Heart left ventricle (tissue), 13 donors: Measurements from ENCODE around the gene MEP1B.

ENCODE experiments used
- POLR2A ChIP-seq, 2 donors: fragments of 450-650 bp; IDR thresholded peaks; one replicate each; pipeline ENCODE4 v1.6.1; 2017; ENCODE audit warnings: antibody characterized with exemption in 2 of 2, mild to moderate bottlenecking in 2 of 2, moderate library complexity in 2 of 2
- TF ChIP-seq, protein P1 (sequence below), 12 donors: fragments of 200-600 bp; sonication (generic) in 4 of 12; IDR thresholded peaks; one replicate each; pipeline versions ENCODE4 v1.5.0 to v1.8.0; 2018 to 2022; ENCODE audit warnings: antibody characterized with exemption in 12 of 12, mild to moderate bottlenecking in 5 of 12
- donor health status: ischemic (EF 13 %, LVEDD 7.1; RV severe dilation, severe dysfunction).
- donor health status: DM: no; HTN: yes; CAD: no.
- donor health status: DM: no; HTN: no; CAD: no.
- donor health status: ischemic (EF 25% LVEDD 6.9; RV normal size, moderate dysfunction).
- donor health status: ischemic (EF 25% LVEDD 5.7; RV mildly dilated, moderate dysfunction).
- donor health status: ischemic (EF 35%, LVEDD 5.7; RV mildly dilated, moderate dysfunction).
- donor health status: nonischemic (EF 11% LVEDD 7.7; RV severe dilation, severe dysfunction).
- donor health status: DM: yes; HTN: yes; CAD: no.
- donor health status: PGD.
- donor health status: ischemic (EF 29% LVEDD 5.4; RV normal size, mild dysfunction).
- donor health status: nonischemic (EF 23%, LVEDD 6.1; RV moderate dilation, normal function).

DNA sequence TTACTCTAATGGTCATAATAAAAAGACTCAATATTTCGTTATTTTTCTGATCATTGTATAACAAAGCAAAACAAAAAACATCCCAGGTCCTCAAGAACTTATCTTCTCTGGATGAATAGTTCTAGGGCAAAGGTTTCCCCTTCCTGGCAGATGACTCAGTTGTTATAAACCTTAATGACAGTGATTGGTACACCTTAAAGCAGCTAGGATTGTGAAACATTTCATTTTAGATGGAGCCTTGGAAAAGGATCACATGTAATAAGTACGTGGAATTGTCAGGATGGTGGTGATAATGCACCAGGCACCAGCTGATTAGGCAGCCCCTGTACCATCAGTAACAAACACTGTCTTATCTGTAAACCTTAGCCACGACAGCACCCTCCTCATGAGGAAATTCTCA, 47.2 kb downstream of the MEP1B start:
- TF ChIP-seq, protein P1, sequence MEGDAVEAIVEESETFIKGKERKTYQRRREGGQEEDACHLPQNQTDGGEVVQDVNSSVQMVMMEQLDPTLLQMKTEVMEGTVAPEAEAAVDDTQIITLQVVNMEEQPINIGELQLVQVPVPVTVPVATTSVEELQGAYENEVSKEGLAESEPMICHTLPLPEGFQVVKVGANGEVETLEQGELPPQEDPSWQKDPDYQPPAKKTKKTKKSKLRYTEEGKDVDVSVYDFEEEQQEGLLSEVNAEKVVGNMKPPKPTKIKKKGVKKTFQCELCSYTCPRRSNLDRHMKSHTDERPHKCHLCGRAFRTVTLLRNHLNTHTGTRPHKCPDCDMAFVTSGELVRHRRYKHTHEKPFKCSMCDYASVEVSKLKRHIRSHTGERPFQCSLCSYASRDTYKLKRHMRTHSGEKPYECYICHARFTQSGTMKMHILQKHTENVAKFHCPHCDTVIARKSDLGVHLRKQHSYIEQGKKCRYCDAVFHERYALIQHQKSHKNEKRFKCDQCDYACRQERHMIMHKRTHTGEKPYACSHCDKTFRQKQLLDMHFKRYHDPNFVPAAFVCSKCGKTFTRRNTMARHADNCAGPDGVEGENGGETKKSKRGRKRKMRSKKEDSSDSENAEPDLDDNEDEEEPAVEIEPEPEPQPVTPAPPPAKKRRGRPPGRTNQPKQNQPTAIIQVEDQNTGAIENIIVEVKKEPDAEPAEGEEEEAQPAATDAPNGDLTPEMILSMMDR (IDR thresholded peaks at IDR 0.05) = no peak
- no peak for TF ChIP-seq POLR2A (IDR thresholded peaks at IDR 0.05)
